NCI-H146 treated with DMSO at 0.1 percent for 48 hours (cell line): ENCODE data around the gene ETV1.

Source experiments
- DNase-seq: peaks from one replicate; lab custom pipeline; 2025; ENCODE audit not compliant: unreplicated experiment; lab: John Stamatoyannopoulos, UW

ETV1 gene

GRCh38 chr7:13987395-13987794 lies 2.1 kb downstream of the ETV1 start:
- no peak for DNase-seq

GRCh38 chr7:13986208-13986607 lies 3.3 kb downstream of the ETV1 start:
- no peak for DNase-seq

- DNase-seq, result no peak
These were observed 4.4 kb downstream of the ETV1 start for GRCh38 chr7:13984831-13985685.

- no peak for DNase-seq
These were observed 5.4 kb downstream of the ETV1 start for GRCh38 chr7:13984061-13984460.

- no peak for DNase-seq
These were observed 6.4 kb downstream of the ETV1 start for GRCh38 chr7:13982940-13983677.

GRCh38 chr7:13981070-13981469 lies 8.4 kb downstream of the ETV1 start:
- no peak for DNase-seq

GRCh38 chr7:13980474-13980873 lies 9.0 kb downstream of the ETV1 start:
- no peak for DNase-seq

GRCh38 chr7:13979671-13980435 lies 9.6 kb downstream of the ETV1 start:
- no peak for DNase-seq

GRCh38 chr7:13976594-13976993 lies 12.9 kb downstream of the ETV1 start:
- DNase-seq, result no peak

GRCh38 chr7:13965077-13965476 lies 24.4 kb downstream of the ETV1 start:
- no peak for DNase-seq

- DNase-seq, result no peak
These were observed 25.5 kb downstream of the ETV1 start for GRCh38 chr7:13963925-13964324.

GRCh38 chr7:13955494-13955893 lies 34.0 kb downstream of the ETV1 start:
- DNase-seq, result no peak

- DNase-seq, result no peak
These were observed 36.1 kb downstream of the ETV1 start for GRCh38 chr7:13953368-13953767.

GRCh38 chr7:13952921-13953320 lies 36.5 kb downstream of the ETV1 start:
- DNase-seq, result no peak

GRCh38 chr7:13949939-13950338 lies 39.5 kb downstream of the ETV1 start:
- DNase-seq, result no peak

GRCh38 chr7:13949445-13949844 lies 40.0 kb downstream of the ETV1 start:
- DNase-seq, result no peak

- no peak for DNase-seq
These were observed 41.3 kb downstream of the ETV1 start for GRCh38 chr7:13948019-13948801.

GRCh38 chr7:13947535-13947934 lies 41.9 kb downstream of the ETV1 start:
- no peak for DNase-seq

GRCh38 chr7:13946181-13946580 lies 43.3 kb downstream of the ETV1 start:
- DNase-seq, result no peak

- DNase-seq, result no peak
These were observed 43.8 kb downstream of the ETV1 start for GRCh38 chr7:13945670-13946069.

- no peak for DNase-seq
These were observed 55.9 kb downstream of the ETV1 start for GRCh38 chr7:13933536-13933935.
